Measurements from ENCODE around the gene CHSY3. TPM values are rescaled to one million over a fixed set of nuclear protein-coding genes. Genes with fewer than 3 reads are reported as not detected.

Gene CHSY3
- total RNA-seq, 1 donor from 2014 or later, result 9.4 TPM

GRCh38 chr5:130206686-130207085, 302.4 kb downstream of the CHSY3 start:
- H3K79me2 ChIP-seq (ENCODE audit: insufficient read depth, low read length), result no peaks in the 10 kb centered on the region
- FAIRE-seq, result no peak
- Mint-ChIP-seq H3K36me3 (ENCODE audit: low read depth, unreplicated experiment) (no peaks in the 10 kb centered on the region), H3K4me1 (ENCODE audit: low read depth, unreplicated experiment) (no peaks in the 10 kb centered on the region), H3K27me3 (ENCODE audit: low read depth, unreplicated experiment) (no peaks in the 10 kb centered on the region), H3K27ac (ENCODE audit: unreplicated experiment) (no peak overlapping the region), H3K4me3 (ENCODE audit: unreplicated experiment) (no peak overlapping the region), H3K9me3 (ENCODE audit: unreplicated experiment) (no peaks in the 10 kb centered on the region)
- no peak overlapping the region for H3K27ac ChIP-seq (ENCODE audit: low read depth, low read length)
- H3K4me1 ChIP-seq (ENCODE audit: insufficient read depth, low read length), result no peaks in the 10 kb centered on the region
- no peaks in the 10 kb centered on the region for H3K27me3 ChIP-seq (ENCODE audit: insufficient read depth, low read length)
- no peaks in the 10 kb centered on the region for H3K9me3 ChIP-seq (ENCODE audit: insufficient read depth, low read depth, low read length)
- DNase-seq (ENCODE audit: low read depth), result no peak
- no peak for TF ChIP-seq EZH2 (IDR thresholded peaks at IDR 0.05; ENCODE audit: insufficient read depth, low read length)
- TF ChIP-seq CTCF (IDR thresholded peaks at IDR 0.05; ENCODE audit: insufficient read depth, low read depth, low read length), result no peak
- no peaks in the 10 kb centered on the region for H4K20me1 ChIP-seq (ENCODE audit: insufficient read depth, low read length)
- no peak overlapping the region for H2AFZ ChIP-seq (ENCODE audit: low read depth, low read length)
- H3K4me2 ChIP-seq (ENCODE audit: low read length), result no peak overlapping the region
- H3K4me3 ChIP-seq (ENCODE audit: insufficient read depth, low read depth, low read length), result no peak overlapping the region
- H3K36me3 ChIP-seq (ENCODE audit: insufficient read depth, low read length), result no peaks in the 10 kb centered on the region
- no peak overlapping the region for H3K9ac ChIP-seq (ENCODE audit: low read length)

- no peak for TF ChIP-seq EZH2 (IDR thresholded peaks at IDR 0.05; ENCODE audit: insufficient read depth, low read length)
- no peak for TF ChIP-seq CTCF (IDR thresholded peaks at IDR 0.05; ENCODE audit: insufficient read depth, low read depth, low read length)
- no peaks in the 10 kb centered on the region for H3K27me3 ChIP-seq (ENCODE audit: insufficient read depth, low read length)
- no peaks in the 10 kb centered on the region for H4K20me1 ChIP-seq (ENCODE audit: insufficient read depth, low read length)
- no peaks in the 10 kb centered on the region for H3K4me1 ChIP-seq (ENCODE audit: insufficient read depth, low read length)
- H3K4me2 ChIP-seq (ENCODE audit: low read length), result no peak overlapping the region
- no peak overlapping the region for H2AFZ ChIP-seq (ENCODE audit: low read depth, low read length)
- Mint-ChIP-seq H3K9me3 (ENCODE audit: unreplicated experiment) (no peaks in the 10 kb centered on the region), H3K4me3 (ENCODE audit: unreplicated experiment) (no peak overlapping the region), H3K4me1 (ENCODE audit: low read depth, unreplicated experiment) (no peaks in the 10 kb centered on the region), H3K36me3 (ENCODE audit: low read depth, unreplicated experiment) (no peaks in the 10 kb centered on the region), H3K27ac (ENCODE audit: unreplicated experiment) (no peak overlapping the region), H3K27me3 (ENCODE audit: low read depth, unreplicated experiment) (no peaks in the 10 kb centered on the region)
- H3K9ac ChIP-seq (ENCODE audit: low read length), result no peak overlapping the region
- no peaks in the 10 kb centered on the region for H3K36me3 ChIP-seq (ENCODE audit: insufficient read depth, low read length)
- FAIRE-seq, result no peak
- H3K4me3 ChIP-seq (ENCODE audit: insufficient read depth, low read depth, low read length), result no peak overlapping the region
- DNase-seq (ENCODE audit: low read depth), result no peak
- no peaks in the 10 kb centered on the region for H3K9me3 ChIP-seq (ENCODE audit: insufficient read depth, low read depth, low read length)
- H3K79me2 ChIP-seq (ENCODE audit: insufficient read depth, low read length), result no peaks in the 10 kb centered on the region
- no peak overlapping the region for H3K27ac ChIP-seq (ENCODE audit: low read depth, low read length)
Observed at GRCh38 chr5:130213607-130214006, 309.3 kb downstream of the CHSY3 start.

- no peaks in the 10 kb centered on the region for H3K27me3 ChIP-seq (ENCODE audit: insufficient read depth, low read length)
- Mint-ChIP-seq H3K4me1 (ENCODE audit: low read depth, unreplicated experiment) (no peaks in the 10 kb centered on the region), H3K27ac (ENCODE audit: unreplicated experiment) (no peak overlapping the region), H3K9me3 (ENCODE audit: unreplicated experiment) (no peaks in the 10 kb centered on the region), H3K4me3 (ENCODE audit: unreplicated experiment) (no peak overlapping the region), H3K36me3 (ENCODE audit: low read depth, unreplicated experiment) (no peaks in the 10 kb centered on the region), H3K27me3 (ENCODE audit: low read depth, unreplicated experiment) (no peaks in the 10 kb centered on the region)
- no peaks in the 10 kb centered on the region for H3K9me3 ChIP-seq (ENCODE audit: insufficient read depth, low read depth, low read length)
- no peaks in the 10 kb centered on the region for H3K4me1 ChIP-seq (ENCODE audit: insufficient read depth, low read length)
- H4K20me1 ChIP-seq (ENCODE audit: insufficient read depth, low read length), result no peaks in the 10 kb centered on the region
- H3K9ac ChIP-seq (ENCODE audit: low read length), result no peak overlapping the region
- DNase-seq (ENCODE audit: low read depth) (no peak), FAIRE-seq (no peak)
- no peaks in the 10 kb centered on the region for H3K36me3 ChIP-seq (ENCODE audit: insufficient read depth, low read length)
- H2AFZ ChIP-seq (ENCODE audit: low read depth, low read length), result no peak overlapping the region
- no peak overlapping the region for H3K27ac ChIP-seq (ENCODE audit: low read depth, low read length)
- H3K4me3 ChIP-seq (ENCODE audit: insufficient read depth, low read depth, low read length), result no peak overlapping the region
- no peaks in the 10 kb centered on the region for H3K79me2 ChIP-seq (ENCODE audit: insufficient read depth, low read length)
- TF ChIP-seq EZH2 (IDR thresholded peaks at IDR 0.05; ENCODE audit: insufficient read depth, low read length) (no peak), CTCF (IDR thresholded peaks at IDR 0.05; ENCODE audit: insufficient read depth, low read depth, low read length) (no peak)
- H3K4me2 ChIP-seq (ENCODE audit: low read length), result no peak overlapping the region
Observed at GRCh38 chr5:130216286-130216685, 312.0 kb downstream of the CHSY3 start.
